Astrocyte of the spinal cord (primary cell): ENCODE data around the gene CATSPER3.

Experiments used
- DNase-seq: peaks from one replicate; pipeline ENCODE4 v3.0.0; 2011; ENCODE audit warnings: low read depth, low spot score
- H3K4me3 ChIP-seq: 2 replicates; pipeline ENCODE4 v1.5.1; 2011; ENCODE audit warnings: low read depth, mild to moderate bottlenecking, low read length, moderate library complexity
- CTCF ChIP-seq: IDR thresholded peaks from 2 replicates; pipeline ENCODE4 v1.5.1; 2012; ENCODE audit warnings: low read depth, mild to moderate bottlenecking, low read length, inconsistent platforms
- in situ Hi-C: cut with HindIII; loops from 2 replicates; pipeline ENCODE4 v1.10.0; 2017; ENCODE audit warnings: low sequenced_read_pairs

Gene CATSPER3

DNA sequence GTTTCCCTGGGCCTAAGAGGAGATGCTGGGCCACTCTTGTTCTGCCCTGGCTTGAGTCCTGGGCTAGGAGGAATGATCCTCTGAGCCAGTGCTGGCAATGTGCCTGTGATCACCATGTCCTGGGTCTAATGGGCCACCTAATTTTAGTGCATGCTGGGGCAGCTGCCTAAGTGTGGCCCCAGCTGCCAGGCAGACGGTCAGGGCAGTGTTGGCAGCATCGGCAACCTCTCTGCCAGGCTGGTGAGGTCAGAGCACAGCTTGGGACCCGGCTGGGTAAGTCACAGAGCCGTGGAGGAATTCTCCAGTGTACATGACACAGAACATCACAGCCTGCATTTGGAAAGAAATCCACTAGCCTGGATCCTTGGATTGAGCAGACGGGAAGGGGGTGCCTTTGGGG, 87.7 kb downstream of the CATSPER3 start:
- H3K4me3 ChIP-seq, result no peak overlapping the region
- no peak for DNase-seq
- in situ Hi-C loops, result no loop called here
- TF ChIP-seq CTCF, result no peak

DNA sequence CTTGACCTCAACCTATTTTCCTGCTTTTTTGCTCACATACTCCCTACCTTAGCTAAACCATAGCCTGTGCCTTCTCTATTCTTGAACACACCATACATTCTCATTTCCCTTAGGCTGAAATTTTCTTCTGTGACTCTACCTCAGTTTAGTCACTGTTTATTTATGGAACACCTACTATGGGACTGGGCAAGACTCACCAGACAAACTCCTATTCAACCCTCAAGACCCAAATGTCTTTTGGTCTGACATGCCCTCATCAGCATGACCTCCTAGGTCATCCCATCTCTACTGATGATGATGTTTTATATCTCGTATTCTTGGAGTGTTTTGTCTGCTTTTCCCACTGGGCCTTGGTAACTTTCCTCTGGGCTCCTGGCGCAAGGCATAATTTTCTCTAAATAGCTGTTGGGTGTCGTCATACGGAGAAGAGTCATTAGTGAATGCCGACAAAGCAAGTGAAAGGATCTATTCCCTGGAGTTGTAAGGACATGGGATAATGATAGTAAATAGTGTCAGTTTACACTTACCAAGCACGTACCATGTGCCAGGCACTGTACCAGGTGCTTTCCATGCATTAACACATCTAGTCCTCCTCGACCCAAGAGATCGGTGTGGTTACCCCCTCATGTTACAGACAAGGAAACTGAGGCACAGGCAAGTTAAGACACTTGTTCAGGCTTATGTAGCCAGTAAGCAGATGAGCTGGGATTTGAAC, 88.8 kb downstream of the CATSPER3 start:
- no peak for TF ChIP-seq CTCF
- DNase-seq, result no peak
- H3K4me3 ChIP-seq, result no peak overlapping the region
- in situ Hi-C loops, result no loop called here

GRCh38 chr5:135057233-135057632, 89.5 kb downstream of the CATSPER3 start:
- no peak for TF ChIP-seq CTCF
- in situ Hi-C loops, result no loop called here
- DNase-seq, result no peak

DNA sequence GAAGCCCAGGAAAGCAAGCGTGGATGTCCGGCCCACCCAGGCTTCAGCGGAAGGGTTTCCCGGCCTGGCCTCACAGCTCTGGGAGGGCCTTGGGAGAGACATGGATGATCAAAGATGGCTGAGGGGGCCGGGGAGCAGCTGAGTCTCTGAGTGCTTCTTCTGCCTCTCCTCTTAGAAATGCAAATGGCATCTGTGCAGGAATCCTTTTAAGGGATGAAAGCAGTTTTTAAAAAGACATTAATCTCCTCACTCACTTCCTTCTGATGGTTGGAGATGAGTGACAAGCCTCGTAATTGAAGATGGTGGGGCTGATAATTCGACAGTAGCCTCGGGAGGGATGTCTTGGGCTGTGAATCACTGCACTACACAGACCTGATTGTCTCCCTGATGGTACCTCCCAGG, 90.6 kb downstream of the CATSPER3 start:
- no peak for DNase-seq
- TF ChIP-seq CTCF, result no peak
- no peak overlapping the region for H3K4me3 ChIP-seq
- in situ Hi-C loops, result no loop called here

More at GRCh38 chr5:135057233-135057632, 89.5 kb downstream of the CATSPER3 start:
- H3K4me3 ChIP-seq, result no peak overlapping the region

GRCh38 chr5:135059000-135059923, 91.6 kb downstream of the CATSPER3 start:
- in situ Hi-C loops, result no loop called here
- DNase-seq, result no peak

More at GRCh38 chr5:135059000-135059923, 91.6 kb downstream of the CATSPER3 start:
- TF ChIP-seq CTCF, result no peak
- H3K4me3 ChIP-seq, result no peak overlapping the region
